NCI-H128 (cell line): ENCODE data around the gene TPT1.

Experiments
- DNase-seq: peaks from one replicate; lab custom pipeline; 2025; ENCODE audit not compliant: unreplicated experiment; lab: John Stamatoyannopoulos, UW

The TPT1 gene

DNA sequence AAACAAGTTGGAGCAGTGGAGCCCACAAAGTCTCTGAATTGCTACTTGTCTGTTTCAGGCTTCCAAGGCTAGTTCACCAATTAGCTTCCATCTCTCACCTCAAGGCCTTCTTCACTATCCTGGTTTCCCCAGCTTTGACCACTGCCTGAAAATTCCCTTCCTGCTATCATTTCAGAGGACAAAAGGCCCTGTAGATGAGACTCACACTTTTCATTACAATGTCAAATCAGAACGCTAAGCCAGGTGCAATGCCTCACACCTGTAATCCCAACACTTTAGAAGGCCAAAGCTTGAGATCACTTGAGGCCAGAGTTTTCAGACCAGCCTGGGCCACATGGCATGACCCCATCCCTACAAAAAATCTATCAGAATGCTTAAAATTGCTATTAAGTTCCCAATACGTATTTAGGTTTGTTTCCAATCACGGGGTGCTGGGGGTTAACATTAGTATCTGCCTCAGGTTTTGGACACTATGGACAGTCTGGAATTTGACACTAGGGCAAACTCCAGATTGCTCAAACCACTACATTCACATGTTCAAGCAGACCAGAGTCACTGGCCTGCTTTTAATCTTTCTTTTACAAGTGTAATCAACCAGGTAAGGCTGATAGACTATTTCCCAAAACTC, 5.5 kb downstream of the TPT1 start:
- DNase-seq: no peak

DNA sequence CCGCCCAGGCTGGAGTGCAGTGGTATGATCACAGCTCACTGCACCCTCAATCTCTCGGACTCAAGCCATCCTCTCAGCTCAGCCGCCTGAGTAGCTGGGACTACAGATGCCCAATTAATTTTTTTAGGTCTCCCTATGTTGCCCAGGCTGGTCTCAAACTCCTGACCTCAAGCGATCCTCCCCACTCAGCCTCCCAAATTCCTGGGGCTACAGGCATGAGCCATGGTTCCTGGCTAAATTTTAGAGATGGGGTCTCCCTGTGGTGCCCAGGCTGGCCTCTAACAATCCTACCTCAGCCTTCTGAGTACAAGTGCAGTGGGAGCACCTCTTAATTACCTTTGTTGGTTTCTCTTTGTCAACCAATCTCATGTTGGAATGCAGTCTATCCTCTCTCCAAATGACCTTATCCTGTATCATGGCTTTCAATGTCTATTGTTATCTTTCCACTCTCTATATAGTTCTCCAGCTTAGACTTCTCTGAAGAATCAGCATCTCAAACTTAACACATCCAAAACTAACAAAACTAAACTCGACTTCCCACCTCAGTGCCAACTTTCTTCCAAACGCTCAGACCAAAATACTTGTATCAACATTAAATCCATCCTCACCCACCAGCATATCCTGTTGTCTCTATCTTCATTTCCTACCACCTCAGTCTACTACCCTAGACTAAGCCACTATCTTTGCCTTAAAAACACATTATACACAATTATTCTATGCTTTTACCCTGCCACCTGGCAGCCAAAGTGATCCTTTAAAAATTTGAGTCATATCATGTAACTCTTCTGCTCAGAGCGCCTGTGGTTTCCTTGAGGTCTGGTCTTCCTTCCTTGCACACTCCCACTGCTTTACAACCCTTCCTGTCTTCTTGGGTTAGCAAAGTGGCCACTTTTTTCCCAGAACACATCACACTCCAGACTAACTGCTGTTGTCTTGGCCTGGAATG, 6.7 kb downstream of the TPT1 start:
- no peak for DNase-seq

DNA sequence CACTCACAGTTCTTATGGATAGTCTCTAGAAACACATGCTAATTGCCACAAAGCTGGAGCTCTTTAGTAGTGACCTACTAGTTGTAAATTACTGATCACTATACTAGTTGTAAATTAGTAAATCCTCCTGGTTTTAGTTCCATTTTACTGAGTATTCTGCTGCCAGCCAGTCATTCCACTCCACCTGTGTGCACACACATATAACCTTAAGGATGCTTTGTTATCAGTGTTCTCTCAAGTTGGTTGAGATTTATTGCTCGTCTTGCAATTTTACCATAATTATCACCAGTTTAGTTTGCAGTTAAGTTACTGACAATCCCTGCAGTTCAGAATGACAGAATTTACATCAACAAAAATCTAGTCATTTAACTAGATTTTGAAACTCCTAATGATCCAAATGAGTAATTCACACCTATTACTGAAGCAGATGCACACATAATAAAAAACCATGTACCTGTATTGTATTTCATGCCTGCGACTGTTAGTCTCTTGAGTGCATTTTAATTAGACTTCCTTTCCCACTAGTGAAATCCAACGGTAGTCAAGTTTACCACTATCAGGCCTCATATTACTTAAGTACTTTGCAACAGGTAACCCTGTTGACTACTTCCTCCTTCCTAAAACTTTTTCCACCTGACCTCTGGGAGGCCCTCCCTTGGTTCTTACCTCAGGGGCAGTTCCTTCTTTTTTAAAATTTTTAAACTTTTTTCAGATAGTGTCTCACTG, 7.6 kb downstream of the TPT1 start:
- no peak for DNase-seq

DNA sequence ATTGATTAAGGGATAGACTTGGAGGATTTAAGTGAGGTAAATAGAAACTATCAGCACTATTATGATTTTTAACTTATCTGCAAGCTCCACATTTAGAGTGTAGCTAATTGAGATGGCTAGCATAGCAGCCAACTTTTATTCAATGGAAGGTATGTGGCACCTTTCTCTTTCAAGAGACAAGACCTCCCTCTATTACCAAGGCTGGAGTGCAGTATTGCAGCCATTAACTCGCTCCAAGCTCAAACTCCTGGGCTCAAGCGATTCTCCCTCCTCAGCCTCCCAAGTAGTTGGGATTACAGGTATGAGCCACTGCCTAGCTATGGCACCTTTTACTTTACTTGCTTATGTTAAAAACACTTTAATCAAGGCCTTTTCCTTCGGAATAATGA, 8.2 kb downstream of the TPT1 start:
- DNase-seq: no peak

DNA sequence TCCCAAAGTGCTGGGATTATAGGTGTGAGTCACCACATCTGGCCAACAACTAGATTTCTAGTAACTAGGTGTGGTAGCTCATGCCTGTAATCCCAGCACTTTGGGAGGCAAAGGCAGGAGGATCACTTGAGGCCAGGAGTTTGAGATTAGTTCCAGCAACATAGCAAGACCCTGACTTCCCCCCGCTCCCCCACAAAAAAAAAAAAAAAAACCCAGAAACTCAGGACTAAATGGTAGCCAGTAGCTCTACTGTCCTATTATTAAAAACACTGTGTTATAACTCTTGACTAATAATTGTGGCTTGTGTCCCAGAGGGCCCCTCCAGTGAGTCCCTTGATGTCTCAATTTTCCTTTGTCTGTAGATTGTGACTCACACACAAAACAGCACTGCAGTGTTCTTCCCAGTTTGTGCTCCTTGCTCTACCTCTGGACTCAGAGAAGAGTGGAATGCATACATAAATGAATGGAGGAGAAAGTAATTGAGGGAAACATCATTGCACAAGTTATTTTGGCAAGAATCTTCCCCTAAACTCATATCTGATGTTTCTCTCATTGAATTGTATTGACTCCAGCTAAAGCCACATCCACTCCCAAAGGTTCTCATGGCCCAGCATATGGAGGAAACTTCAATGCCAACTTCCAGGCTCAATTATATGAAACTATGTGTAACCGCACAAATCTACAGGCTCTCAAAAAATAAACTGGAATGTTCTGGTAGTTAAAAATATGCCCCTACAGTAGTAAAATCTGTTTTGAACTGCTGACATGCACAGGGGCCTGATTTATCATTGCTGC, 8.8 kb downstream of the TPT1 start:
- DNase-seq: no peak

DNA sequence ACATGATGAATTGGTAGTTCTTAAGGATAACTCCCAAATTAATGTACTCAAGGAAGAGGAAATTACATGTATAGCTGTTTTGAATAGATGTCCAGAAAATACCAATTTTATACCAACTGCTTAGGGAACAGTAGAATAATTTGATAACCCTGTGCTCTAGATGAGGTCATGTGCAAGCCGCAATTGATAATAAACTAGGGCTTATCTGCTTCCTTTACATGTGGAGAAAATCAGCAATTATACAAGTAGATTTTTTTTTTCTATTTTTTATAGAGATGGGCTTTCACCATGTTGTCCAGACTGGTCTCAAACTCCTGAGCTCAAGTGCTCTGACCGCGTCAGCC, 9.3 kb downstream of the TPT1 start:
- DNase-seq: no peak

DNA sequence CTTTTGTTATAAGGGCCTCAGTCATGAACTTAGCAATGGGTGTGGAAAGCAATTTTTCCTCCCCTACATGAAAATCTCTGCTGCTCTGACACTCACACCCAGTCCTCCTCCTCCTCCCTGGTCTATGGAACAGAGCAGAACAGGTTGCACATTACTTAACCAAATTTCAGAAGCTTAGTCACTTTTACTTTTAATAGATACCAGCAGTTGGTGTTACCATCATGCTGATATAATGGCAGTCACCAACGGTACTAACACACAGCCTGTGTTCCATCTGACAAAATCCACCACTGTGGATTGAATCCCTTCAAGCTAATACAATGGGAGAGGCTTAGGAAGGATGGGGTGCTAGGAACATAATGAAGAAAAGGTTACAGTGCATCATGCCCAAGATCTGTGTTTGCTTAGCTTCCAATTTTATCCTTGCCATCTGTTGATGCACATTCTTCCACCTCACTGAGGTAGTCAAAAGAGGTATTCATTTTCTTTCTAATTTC, 9.8 kb downstream of the TPT1 start:
- no peak for DNase-seq

DNA sequence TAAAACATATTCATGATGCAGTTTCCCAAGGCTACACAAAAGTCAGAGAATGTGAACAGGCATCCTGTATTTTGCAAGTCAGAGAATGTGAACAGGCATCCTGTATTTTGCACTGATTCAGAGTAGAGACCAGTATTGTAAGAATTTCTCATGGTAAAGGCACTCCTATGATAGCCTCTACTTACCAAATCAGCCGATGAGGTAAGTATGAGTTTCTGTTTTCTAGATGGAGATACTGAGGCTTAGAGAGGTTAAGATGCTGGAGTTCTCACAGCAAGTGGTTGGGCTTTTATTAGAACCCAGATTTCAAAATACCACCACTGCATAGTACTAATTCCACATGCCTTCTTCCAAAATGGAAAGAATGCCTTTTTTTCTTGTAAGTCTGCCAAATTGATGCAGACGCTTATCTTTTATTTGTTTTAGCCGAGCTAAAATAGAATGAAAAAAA, 12.3 kb downstream of the TPT1 start:
- no peak for DNase-seq

DNA sequence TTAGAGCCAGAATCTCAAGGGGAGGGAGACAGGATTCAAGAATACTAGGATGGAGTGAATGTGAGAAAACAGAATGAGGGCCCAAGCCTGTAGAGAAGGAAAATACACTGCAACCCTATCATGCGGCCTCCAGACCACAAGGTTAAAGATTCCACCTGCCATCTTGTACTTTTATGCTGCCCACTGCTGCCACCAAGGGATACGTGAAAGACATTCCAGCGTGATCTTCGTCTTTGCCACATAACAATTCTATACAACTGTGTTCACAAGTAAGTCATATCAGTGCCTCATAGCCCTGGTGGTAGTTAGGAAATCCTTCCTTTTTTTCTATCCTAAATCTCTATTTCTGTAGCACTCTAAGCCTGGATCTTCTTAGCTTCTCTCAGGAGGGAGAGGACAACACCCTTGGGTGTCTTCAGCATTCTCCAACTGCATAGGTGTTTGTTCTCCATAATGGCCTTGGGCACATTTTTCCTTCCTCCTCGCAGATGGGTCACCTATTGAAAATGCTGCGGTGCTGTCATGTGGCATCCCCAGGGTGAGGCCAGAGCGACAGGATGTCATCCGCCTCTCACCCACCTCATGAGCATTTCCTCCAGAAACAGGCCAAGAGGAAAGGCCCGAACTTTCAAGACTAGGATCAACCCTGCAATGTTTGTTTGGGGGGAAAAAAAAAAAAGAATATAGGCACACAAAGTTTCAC, 13.6 kb downstream of the TPT1 start:
- DNase-seq: no peak

DNA sequence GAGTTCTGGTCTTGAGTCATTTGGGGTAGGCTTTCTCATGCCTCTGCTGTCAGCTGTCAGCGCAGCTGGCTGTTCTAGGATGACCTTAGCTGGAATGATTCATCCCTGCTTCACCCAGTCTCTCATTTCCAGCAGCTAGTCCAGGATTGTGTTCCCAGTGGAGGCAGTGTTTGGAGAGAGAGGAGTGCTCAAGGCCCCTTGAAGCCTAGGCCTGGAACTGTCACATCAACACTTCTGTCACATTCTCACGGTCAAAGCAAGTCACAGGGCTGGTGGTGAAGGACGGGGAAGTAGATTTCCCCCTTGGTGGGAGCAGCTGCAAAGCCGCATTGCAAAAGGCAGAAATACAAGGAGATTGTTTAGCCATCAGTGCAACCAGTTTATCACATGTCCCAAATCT, 15.2 kb downstream of the TPT1 start:
- DNase-seq: no peak

DNA sequence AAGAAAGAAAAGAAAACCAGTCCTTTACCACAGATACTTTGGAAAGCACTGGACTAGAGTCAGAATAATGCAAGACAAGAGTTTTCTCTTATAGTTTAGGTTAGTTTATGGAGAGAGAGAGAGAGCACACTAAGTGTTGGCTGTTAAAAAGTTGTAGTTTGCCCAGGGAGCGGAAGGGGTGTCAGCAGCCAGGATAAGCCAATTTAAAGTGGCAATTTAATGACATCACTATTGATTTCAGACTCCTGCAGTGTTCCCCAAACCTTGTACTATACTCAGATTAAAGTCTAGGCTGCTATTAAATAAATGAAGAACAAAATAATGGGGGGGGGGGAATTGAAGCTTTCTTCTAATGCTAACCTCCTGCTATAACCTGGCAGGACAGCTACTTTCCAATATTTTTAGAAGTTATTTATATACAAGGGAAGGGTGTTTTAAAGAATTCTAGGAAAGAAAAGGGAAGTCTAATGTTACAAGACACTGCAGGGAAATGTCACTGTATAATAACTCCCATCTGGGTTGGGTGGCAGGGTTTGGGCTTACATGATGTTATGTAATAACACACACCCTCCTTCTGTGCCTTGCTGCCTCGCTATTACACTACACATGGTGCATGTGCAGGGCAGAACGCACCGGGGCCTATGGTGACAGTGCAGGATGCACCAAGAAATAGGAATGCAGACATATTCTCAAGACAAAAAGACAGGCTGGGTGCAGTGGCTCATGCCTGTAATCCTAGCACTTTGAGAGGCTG, 19.9 kb downstream of the TPT1 start:
- no peak for DNase-seq

DNA sequence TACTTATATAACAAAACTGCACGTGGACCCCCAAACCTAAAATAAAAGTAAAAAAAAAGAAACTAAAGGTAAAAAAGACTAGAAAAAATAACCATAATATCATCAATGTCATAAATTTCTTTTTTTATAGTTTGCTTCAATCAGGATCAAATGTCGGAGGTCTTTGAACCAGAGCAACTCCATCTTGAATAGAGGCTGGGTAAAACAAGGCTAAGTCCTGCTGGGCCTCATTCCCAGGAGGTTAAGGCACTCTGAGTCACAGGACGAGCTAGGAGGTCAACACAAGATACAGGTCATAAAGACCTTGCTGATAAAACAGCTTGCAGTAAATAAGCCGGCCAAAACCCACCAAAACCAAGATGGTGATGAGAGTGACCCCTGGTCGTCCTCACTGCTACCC, 24.0 kb downstream of the TPT1 start:
- no peak for DNase-seq

DNA sequence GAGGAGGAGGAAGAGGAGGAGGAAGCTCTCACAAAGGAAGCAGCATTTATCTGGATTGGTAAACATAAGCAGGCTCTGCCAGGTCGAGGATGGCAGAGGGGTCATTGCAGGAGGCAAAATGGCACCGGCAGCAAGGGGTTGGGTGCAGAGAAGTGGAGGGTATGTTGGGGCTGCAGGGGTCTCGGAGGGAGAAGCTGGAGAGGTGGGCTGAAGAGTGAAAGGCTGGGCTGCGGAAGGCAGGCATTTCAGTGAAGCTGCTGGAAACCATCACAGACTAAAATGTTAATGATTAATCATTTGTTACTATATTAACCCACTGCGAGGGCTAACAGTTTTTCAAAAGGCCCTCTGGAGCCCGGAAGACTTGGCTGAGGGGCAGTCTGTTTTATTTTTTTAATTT, 24.6 kb downstream of the TPT1 start:
- DNase-seq: no peak

DNA sequence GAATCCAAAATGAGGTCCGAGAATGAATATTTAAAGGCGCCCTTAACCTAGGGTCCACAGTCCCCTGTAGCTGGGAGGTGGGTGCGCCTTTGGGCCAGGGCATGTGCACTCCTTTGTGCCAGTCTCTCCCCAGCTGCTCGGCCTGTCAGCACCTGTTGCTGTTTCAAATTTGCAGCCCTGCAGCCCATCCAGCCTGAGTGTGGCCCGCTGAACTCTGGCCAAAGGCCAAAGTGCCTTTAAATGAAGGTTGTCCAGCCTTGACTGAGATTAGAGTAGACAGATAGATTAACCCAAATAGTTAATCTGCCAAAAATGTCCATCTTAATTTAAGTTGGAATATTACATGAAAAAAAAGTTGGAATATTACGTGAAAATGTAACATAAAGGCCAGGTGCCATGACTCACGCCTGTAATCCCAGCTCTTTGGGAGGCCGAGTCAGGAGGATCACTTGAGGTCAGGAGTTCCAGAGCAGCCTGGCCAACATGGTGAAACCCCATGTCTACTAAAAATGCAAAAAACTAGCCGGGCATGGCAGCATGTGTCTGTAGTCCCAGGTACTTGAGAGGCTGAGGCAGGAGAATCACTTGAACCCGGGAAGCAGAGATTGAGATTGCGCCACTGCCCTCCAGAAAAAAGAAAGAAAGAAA, 25.3 kb downstream of the TPT1 start:
- no peak for DNase-seq

DNA sequence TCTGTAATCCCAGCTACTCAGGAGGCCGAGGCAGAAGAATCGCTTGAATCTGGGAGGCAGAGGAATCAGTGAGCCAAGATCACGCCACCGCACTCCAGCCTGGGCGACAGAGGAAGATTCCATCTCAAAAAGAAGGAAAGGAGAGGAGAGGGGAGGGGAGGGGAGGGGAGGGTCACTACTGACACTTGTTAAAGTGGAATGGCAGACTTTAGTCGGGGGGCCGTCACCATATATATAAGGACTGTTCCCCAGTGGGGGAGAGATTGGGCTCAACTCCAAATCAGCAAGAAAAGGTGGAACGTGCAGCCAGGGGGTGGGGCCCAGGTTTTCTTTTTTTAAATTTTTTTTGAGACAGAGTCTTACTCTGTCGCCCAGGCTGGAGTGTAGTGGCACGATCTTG, 26.2 kb downstream of the TPT1 start:
- DNase-seq: no peak

DNA sequence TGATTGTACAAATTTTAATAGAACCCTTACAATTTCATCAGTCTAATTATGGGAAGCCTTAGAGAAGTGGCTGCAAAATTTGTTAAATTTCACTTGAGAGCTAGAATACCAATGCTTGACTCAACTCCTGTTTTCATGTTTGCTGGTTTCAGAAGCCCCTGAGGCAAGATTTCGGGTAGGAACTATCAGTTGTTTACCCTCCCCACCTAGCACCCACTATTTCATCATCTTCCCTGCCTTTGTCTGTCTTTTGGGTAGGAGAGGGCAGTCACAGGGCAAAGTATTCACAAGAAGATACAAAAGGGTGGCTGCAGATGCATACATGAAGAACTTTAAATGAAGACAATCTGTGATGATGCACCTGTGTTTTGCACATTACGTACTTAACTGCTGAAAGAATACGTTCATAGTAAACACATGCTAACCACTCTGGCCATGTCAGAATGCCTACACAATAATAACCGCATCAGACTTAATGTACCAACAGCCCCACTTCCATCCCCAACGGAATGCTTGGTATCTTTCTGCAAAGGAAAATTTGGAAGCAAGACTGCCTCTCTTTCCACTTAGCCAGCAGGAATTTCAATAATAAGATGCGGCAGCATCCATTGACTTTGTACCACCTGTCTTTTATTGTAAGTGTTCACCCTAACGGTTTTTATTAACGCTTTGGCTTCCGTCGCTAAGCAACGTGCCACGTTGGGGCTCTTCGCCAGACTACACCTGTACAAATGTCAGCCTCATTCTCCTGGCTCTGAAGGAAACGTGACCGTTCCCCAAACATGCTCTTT, 30.4 kb downstream of the TPT1 start:
- DNase-seq: no peak

DNA sequence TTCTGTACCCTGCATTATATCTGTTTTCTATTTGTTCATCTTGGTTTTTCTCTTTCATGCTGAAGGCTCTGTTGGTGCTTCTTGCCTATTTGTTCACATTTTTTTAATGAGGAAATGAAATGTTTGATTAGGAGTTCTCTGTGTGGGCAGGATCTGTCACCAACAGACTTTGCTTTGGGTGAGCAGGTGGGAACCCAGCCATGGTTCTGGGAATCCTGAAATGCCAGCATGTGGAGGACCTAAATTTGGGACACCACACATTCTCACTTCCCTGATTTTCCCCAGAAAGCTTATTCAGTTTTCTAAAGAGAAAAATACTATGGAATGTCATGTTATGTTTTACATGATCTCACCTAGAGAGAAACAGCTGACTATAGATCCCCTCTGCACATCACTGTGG, 34.0 kb downstream of the TPT1 start:
- DNase-seq: no peak

DNA sequence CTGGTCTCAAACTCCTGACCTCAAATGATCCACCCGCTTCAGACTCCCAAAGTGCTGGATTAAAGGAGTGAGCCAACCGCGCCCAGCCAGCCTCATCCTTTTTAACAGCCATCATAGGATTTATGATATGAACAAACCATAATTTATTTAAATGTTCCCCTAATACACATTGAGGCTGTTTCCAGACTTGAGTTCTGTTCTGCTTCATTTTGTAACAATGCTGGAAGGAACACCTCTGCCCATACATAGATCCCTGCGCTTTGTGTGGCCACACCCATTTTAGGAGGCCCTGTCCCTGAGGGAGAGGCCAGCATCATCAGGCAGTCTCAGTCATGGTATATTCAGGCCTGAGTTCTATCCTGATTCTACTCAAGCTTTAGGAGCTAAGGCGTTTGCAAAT, 35.9 kb downstream of the TPT1 start:
- DNase-seq: no peak
